Erythroblast (primary cell): ENCODE results near the gene BIRC3.

Source experiments
- DNase-seq, 2 experiments: peaks; one replicate each; lab custom pipeline; 2025; lab: John Stamatoyannopoulos, UW
- GATA1 ChIP-seq: IDR thresholded peaks from 2 replicates; pipeline ENCODE4 v1.6.1; 2011; ENCODE audit warnings: low read depth, mild to moderate bottlenecking, control low read depth, low read length, moderate library complexity
- POLR2A ChIP-seq: IDR thresholded peaks from 2 replicates; pipeline ENCODE4 v1.6.1; 2011; ENCODE audit warnings: mild to moderate bottlenecking, low read length

Gene BIRC3

DNA sequence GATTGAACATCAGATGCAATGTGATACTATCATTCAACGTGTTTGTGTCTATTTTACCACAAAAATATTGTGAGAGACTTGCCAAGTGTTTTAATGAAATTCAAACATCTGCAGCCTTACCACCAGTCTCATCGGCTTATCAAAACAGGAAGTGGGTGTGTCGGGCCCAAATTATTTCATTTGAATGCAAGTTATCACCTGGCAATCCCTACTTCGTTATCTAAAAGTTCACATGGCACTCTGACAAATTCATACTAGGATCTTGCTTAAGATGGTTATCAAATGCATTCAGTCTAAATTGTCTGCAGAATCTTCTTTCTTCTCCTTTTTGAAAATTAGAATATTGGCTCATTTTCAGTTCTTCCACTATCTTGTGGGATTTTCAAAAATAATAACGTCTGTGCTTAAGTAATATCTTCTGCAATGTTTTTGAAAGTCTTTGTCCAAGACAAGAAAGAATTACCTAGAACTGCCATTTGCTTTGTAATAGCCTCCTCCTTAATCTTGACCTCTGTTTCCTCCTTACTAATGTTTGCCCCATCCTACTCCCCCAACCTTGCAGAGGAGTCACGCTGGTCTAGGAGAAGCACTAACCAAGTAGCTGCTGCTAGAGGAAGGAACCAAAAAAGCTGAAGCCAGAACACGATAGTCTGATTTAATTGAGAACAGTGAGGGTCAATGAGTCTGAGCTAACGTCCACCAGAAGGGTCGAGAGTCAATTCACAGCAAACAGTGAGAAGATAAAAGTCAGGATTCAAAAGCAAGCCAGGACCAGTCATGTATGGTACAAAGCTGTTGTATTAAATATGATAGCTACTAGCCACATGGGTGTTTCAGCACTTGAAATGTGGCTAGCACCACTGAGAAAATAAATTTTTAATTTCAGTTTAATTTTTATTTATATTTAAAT is 10.2 kb upstream of the BIRC3 start:
- DNase-seq, result no peak

DNA sequence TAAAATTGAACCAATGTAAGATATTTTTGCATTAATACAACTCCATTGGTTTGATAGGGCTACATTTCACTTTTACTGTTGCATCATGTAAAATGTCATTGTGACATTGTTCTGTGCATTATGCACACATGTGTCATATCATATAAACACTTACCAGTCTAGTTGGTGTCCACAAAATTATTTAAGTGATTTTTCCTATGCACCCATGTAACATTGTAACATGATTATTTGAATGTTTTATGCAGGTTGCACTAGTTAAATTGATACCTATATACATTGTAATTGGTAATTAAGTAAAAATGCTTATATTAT is 9.6 kb upstream of the BIRC3 start:
- TF ChIP-seq POLR2A, result no peak

More for the DNA sequence above, 10.2 kb upstream of the BIRC3 start:
- no peak for TF ChIP-seq POLR2A
- no peak for TF ChIP-seq GATA1

DNA sequence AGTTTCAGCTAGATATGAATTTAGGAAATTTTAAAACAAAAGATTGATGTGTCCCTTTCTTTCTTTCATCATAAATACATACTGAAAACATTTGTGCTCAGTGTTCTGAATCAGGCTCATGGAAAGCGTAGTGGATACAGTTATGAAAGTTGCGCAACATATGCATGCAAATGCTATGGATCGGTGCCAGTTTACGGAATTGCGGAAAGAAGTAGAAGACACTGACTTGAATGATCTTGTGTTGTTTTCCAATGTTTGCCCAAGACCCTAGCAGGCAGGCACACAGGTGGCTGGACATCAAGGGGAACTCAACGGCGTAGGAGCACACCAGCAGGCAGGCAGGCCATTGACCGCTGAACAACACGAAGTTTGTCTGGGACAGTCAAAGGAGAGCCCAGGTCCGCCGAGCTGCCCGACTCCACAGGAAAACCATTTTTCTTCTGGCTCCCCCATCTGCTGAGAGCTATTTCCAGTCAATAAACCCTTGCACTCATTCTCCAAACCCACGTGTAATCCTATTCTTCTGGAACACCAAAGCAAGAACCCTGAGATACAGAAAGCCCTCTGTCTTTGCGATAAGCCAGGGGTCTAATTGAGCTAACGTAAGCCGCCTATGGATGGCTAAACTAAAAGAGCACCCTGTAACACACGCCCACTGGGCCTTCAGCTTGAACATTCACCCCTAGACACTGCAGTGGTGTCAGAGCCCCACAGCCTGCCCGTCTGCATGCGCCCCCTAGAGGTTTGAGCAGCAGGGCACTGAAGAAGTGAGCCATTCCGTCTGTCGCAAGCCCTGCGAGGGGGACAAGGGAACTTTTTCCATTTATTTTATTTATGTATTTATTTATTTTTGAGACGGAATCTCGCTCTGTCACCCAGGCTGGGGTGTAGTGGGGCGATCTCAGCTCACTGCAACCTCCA is 7.4 kb upstream of the BIRC3 start:
- DNase-seq, result peak; percentile 8 to 24
- no peak for TF ChIP-seq POLR2A
- no peak for TF ChIP-seq GATA1

More for the DNA sequence above, 9.6 kb upstream of the BIRC3 start:
- no peak for DNase-seq

DNA sequence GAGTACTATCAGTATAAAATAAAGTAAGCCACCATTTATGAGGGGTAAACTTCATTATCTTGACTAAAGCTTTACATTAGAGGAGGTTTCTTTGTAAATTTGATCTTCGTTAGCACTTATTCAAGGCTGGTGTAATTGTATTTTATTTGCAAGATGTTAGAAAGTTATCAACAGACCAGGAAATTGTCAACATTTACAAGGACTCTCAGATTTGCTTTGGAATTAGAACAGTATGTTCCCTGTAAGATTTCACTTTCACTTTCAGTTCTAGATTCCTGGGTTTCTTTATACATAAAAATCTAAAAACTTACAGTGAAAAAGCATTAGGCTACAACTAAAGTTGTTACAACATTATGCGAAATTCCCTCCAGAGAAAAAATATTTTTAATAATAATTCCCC is 4.6 kb upstream of the BIRC3 start:
- TF ChIP-seq GATA1 (no peak), POLR2A (no peak)
- DNase-seq, result peak in 1 of 2 experiments; percentile 4

GRCh38 chr11:102313238-102313940 is 3.9 kb upstream of the BIRC3 start:
- DNase-seq, result no peak
- TF ChIP-seq GATA1, result no peak
- no peak for TF ChIP-seq POLR2A

DNA sequence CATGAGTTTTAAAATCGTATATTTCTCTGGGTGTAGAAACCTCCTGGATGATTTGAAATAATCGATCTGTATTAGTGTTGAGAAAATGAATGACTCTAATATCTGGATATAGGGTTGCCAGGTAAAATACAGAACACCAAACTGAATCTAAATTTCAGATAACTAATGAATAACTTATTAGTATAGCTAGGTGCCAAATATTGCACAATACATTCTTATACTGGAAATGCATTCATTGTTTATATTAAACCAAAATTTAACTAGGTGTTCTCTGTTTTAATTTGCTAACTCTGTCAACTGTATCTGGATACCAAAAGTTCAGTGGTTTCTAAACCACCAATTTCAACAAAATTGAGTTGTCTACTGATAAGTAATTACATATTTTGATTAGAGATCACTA is 2.5 kb upstream of the BIRC3 start:
- DNase-seq, result no peak
- no peak for TF ChIP-seq GATA1
- TF ChIP-seq POLR2A, result no peak

DNA sequence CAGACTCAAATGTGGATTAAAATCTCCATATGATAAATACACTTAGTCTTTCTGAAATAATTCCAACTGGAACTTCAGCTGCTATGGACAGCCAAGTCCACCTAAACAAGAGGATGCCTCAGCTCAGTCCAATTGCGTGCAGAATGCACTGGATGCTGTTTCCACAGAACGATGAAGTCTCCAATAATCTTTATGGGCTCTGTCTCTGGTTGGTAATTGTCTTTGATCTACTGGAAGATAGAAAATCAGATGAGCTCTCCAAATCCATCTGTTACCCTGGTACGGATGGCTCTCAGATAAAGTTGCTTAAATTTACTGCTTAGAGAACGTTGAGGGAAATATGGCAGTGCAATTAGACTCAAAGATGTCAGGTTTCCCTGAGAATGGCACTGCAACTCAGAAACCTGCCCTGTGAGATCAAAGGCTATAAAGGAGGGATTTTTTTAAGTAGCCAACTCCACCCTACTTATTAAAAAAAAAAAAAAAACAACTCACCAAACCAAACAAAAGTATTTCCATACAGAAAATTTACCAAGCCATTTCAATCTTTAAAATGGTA is 859 bp upstream of the BIRC3 start:
- TF ChIP-seq POLR2A (no peak), GATA1 (no peak)
- no peak for DNase-seq

- TF ChIP-seq GATA1 (no peak), POLR2A (no peak)
- DNase-seq, result no peak
Measured at GRCh38 chr11:102317768-102318103, 452 bp downstream of the BIRC3 start.

- TF ChIP-seq POLR2A, result no peak
- no peak for TF ChIP-seq GATA1
- no peak for DNase-seq
Measured at GRCh38 chr11:102318469-102318868, 1.2 kb downstream of the BIRC3 start.

- DNase-seq, result no peak
- TF ChIP-seq POLR2A (no peak), GATA1 (no peak)
Measured at GRCh38 chr11:102319544-102319943, 2.3 kb downstream of the BIRC3 start.

DNA sequence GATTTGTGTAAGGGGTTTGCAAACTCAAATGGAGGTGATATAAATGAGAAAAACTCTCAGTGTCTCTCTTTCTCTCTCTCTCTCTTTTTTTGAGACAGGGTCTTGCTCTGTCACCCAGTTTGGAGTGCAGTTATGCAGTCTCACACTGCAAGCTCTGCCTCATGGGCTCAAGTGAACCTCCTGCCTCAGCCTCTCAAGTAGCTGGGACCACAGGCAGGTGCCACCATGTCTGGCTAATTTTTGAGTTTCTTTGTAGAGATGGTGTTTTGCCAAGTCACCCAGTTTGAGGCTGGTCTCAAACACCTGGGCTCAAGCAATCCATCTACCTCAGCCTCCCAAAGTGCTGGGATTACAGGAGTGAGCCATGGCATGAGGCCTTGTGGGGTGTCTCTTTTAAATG is 2.9 kb downstream of the BIRC3 start:
- no peak for DNase-seq
- no peak for TF ChIP-seq GATA1
- no peak for TF ChIP-seq POLR2A

DNA sequence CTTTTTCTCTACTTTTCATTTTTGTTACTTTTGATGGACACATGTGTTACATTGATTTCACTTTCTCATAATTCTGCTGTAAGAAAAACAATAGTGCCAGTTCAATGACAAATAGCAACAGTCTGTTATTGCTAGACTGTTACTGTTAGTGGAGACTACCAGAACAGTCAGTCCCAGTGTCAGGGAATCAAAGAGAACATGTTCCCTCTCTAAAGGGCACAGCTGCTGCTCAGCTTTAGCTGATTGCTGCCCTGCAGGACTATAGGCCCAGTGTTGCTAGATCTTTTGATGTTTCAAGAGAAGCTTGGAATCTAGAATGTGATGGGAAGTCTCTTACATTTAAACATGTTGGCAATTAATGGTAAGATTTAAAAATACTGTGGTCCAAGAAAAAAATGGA is 3.4 kb downstream of the BIRC3 start:
- TF ChIP-seq GATA1, result no peak
- TF ChIP-seq POLR2A, result no peak
- no peak for DNase-seq

DNA sequence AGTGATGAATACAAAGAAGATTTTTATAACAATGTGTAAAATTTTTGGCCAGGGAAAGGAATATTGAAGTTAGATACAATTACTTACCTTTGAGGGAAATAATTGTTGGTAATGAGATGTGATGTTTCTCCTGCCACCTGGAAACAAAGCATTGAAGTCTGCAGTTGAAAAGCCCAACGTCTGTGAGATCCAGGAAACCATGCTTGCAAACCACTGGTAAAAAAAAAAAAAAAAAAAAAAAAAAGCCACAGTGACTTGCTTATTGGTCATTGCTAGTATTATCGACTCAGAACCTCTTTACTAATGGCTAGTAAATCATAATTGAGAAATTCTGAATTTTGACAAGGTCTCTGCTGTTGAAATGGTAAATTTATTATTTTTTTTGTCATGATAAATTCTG is 5.3 kb downstream of the BIRC3 start:
- no peak for TF ChIP-seq GATA1
- TF ChIP-seq POLR2A, result no peak
- DNase-seq, result no peak
